NCI-H2196 (cell line): ENCODE measurements around the gene NAA20.
"Not testable (repeated sequence)": the region's sequence is repeated elsewhere in the genome, so short reads cannot be mapped to it uniquely, and the experiment has no call there.

Experiments used
- DNase-seq: peaks from one replicate; lab custom pipeline; 2025; ENCODE audit not compliant: unreplicated experiment; lab: John Stamatoyannopoulos, UW

Gene NAA20

GRCh38 chr20:19991308-19991707 is 25.9 kb upstream of the NAA20 start:
- no peak for DNase-seq

GRCh38 chr20:19991854-19992253 is 25.3 kb upstream of the NAA20 start:
- no peak for DNase-seq

- no peak for DNase-seq
These were observed 23.9 kb upstream of the NAA20 start for GRCh38 chr20:19992996-19993908.

DNA sequence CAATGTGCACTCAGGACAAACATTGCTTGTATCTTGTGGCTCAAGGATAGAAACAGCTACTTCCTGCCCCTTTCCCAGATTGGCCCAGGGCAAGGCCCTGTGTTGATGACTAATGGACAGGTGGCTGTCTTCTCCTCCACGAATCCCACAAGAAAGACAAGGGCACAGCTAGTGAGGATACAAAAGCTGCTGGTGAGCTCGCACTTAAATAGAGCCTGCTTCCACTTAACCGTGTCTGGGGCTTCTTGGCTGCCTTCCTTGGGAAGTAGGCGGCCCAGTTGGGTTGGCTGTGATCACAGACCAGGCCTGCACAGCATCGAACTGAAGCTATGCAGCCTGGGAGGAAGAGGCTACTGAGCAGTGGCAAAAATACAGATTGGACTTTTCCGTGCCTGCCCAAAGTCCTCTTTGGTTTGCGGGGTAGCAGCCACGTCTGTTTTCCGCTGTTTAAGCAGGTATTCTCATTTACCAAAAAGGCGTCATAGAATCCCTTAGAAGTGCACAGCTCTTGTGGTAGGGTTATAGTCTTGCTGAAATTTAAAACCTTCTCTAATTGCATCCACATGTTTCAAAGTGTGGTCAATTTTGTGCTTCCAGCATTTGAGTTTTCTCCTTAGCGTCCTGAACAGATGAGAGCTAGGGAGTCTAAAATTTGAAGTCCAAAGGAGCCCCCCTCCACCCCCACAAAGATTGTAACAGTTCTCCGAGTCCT is 23.0 kb upstream of the NAA20 start:
- DNase-seq, result no peak

- peak; percentile 64 for DNase-seq
These were observed 21.8 kb upstream of the NAA20 start for GRCh38 chr20:19995220-19995863.

- DNase-seq, result no peak
These were observed 20.9 kb upstream of the NAA20 start for GRCh38 chr20:19996222-19996621.

- no peak for DNase-seq
These were observed 20.2 kb upstream of the NAA20 start for GRCh38 chr20:19996917-19997316.

DNA sequence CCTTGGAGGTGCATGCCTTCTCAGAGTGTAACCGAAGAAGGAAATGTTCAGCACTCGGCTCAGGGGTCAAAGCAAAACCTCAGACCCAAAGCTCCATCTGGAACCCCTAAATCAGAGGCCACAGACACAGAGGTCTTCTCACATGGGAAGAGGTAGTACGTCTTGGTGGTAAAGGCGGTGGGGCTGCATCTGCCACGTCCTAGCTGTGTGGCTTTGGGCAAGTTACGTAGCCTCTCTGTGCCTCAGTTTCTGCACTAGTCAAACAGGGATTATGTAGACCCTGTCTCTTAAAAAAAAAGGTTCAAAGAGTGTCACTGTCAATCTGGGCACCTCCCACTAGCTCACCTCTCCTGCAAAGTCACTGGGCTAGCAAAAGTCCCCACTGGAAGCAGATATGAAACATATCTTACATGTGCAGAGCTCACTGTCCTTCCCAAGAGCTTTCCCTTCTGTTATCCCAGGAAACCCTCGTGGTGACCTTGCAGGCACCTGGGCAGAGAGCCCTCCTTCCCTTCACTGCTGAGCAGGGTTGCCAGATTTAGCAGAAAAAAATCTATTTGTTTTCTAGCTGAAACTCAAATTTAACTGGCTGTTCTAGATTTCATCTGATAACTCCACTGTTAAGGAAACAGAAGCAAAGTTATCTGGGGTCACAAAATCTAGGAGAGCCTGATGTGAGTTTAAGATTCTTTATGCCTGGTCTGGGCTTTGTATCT is 18.0 kb upstream of the NAA20 start:
- DNase-seq, result no peak

- DNase-seq, result no peak
These were observed 16.8 kb upstream of the NAA20 start for GRCh38 chr20:20000211-20000968.

GRCh38 chr20:20002101-20002998 is 14.8 kb upstream of the NAA20 start:
- no peak for DNase-seq

DNA sequence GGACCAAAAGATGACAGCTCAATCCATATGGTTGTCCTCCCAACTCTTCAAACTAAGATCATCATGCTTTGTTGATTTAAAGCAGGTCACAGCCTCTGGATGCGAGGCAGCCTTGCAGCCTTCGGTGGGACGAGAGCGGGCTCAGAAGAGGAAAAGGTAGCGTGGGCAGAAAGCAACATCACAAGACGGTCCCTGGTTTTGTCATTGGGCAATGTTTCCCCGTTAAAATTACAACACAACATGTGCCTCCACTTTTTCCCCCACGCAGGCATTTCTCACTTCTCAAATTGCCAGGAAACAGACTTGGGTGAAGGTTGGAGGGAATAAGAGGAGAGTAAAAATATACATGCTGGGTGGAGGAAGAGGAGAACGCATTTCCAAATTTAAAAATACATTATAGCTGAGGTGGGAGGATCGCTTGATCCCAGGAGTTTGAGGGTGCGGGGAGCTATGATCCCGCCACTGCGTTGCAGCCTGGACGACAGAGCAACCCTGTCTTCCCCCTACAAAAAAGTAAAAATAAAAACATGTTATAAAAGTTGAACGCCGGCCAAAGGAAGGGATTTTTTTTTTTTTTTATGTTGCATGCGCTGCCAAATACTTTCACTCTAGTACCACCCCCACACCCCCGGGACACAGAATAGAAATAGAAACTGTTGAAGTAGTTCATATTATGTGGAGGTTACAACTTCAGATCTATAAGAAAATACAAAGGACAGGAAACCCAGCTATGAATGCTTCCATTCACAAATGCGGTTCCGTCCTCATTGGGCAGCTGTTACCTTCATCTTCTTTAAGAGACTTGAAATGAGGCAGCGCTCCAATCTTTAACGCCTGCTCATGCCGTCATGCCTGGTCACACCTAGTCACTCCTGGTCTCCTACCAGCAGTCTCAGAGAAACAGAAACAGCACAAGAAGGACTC is 13.9 kb upstream of the NAA20 start:
- no peak for DNase-seq

GRCh38 chr20:20003955-20004322 is 13.2 kb upstream of the NAA20 start:
- DNase-seq, result not testable (repeated sequence)

GRCh38 chr20:20005342-20005741 is 11.8 kb upstream of the NAA20 start:
- DNase-seq, result no peak

GRCh38 chr20:20009784-20010253 is 7.3 kb upstream of the NAA20 start:
- DNase-seq, result no peak

GRCh38 chr20:20010639-20011500 is 6.3 kb upstream of the NAA20 start:
- peak; percentile 39 for DNase-seq

- DNase-seq, result no peak
These were observed 4.6 kb upstream of the NAA20 start for GRCh38 chr20:20012541-20012940.

GRCh38 chr20:20014659-20015058 is 2.5 kb upstream of the NAA20 start:
- no peak for DNase-seq
